Measurements from ENCODE around the gene SLC38A10.

GRCh38 chr17:81334391-81334901 is 39.3 kb upstream of the SLC38A10 start:
- TF ChIP-seq EZH2 (IDR thresholded peaks at IDR 0.05; ENCODE audit: insufficient read depth, poor library complexity, severe bottlenecking) (no peak), EZH2phosphoT487 (IDR thresholded peaks at IDR 0.05; ENCODE audit: insufficient read depth, low read depth) (no peak)
